GM18519 (cell line): ENCODE data around the gene SVOP.
"Not testable (repeated sequence)": the region's sequence is repeated elsewhere in the genome, so short reads cannot be mapped to it uniquely, and the experiment has no call there.

Experiments used
- ATAC-seq: cut with Tn5 transposase; IDR thresholded peaks from one replicate; pipeline ENCODE4 v1.9.1; 2021; ENCODE audit warnings: mild to moderate bottlenecking, moderate library complexity; ENCODE audit not compliant: unreplicated experiment, low FRiP score

SVOP gene

GRCh38 chr12:108859141-108859922 lies 161.5 kb downstream of the SVOP start:
- ATAC-seq = not testable (repeated sequence)

DNA sequence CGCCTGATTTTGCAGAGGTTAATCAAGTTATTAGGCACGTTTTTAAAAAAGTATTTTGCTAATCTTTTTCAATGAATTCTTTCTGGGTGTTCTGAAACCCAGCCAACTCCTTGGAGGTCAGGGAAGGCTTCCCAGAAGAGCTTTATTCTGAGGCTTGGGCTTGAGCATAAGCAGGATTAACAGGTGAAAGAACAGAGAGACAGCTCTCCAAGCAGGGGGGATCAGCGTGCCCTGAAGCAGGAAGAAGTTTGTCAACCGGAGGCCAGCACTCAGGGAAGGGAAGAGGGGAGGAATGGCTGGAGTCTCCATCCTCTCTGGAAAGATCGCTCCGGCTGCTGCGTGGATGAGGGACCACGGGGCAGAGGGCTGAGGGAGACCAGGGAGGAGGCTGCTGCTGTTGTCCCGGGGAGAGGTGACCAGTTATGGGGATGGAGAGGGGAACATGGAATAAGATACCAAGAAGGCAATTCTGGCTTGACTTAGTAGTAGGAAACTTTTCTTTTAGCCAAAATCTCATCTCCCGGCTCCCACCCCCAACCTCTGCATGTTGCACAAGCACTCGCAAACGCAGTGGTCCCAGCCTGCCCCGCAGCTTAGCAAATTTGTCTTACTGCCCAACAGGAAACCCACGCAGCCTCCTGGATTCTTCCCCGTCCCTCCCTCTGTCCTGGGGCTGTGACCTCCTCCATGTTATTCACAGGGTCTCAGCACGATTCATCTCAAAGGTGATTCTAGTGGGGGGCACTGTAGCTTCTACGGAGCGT lies 162.4 kb downstream of the SVOP start:
- no peak for ATAC-seq
